HepG2 (cell line): ENCODE results near the gene DAB2. TPM values are rescaled to one million over a fixed set of nuclear protein-coding genes. Genes with fewer than 3 reads are reported as not detected.

Experiments
- ATAC-seq: fragments of 200-7000 bp; cut with Tn5 transposase; 3 replicates; pipeline ENCODE4 v1.9.1; 2020; ENCODE audit warnings: mild to moderate bottlenecking, moderate library complexity
- BruUV-seq: library from RNA; stranded (reverse); fragments of 400-500 nt; replicated peaks from 2 replicates; lab custom pipeline; 2021; lab: Mats Ljungman, UMichigan
- CTCF ChIA-PET: fragments of 300-600 bp; formaldehyde crosslinking; extraction: SDS; loops from one replicate; lab custom pipeline; 2021; ENCODE audit warnings: low total read pairs, inconsistent platforms, low intra/inter-chr PET ratio; lab: Yijun Ruan, JAX
- POLR2A ChIA-PET: fragments of 350-600 bp; sonication (Branson Sonifier 250); formaldehyde crosslinking; loops from one replicate; lab custom pipeline; 2020; ENCODE audit warnings: antibody characterized with exemption, inconsistent platforms; lab: Yijun Ruan, JAX
- DNase-seq: peaks from one replicate; pipeline ENCODE4 v3.0.0-alpha.2; 2015; ENCODE audit warnings: low spot score
- FAIRE-seq: peaks from 3 replicates; lab custom pipeline; 2011; peaks lifted over from hg19 to GRCh38; lab: Jason Lieb, UNC
- H2AFZ ChIP-seq: one replicate; pipeline ENCODE4 v1.6.1; 2011; ENCODE audit warnings: low read length, inconsistent platforms
- H3K27ac ChIP-seq: fragments of 300-600 bp; 3 replicates; pipeline ENCODE4 v1.8.0; 2011; ENCODE audit warnings: mixed run types, mild to moderate bottlenecking, mixed read lengths, low read length, inconsistent platforms; ENCODE audit not compliant: insufficient read depth; ENCODE audit errors: extremely low read length
- H3K27me3 ChIP-seq, 2 experiments: fragments of 200-600 bp in 1 of 2; 2 replicates in 1 of 2; 3 replicates in 1 of 2; pipeline versions ENCODE4 v1.6.0 to v1.8.0; 2011; ENCODE audit warnings: low read length in 2 of 2, mild to moderate bottlenecking in 2 of 2, moderate library complexity in 2 of 2, inconsistent platforms in 1 of 2; ENCODE audit not compliant: insufficient read depth in 2 of 2, control insufficient read depth in 1 of 2
- H3K36me3 ChIP-seq, 2 experiments: fragments of 200-600 bp in 1 of 2; replicated peaks in 1 of 2; 2 replicates in 1 of 2; 3 replicates in 1 of 2; pipeline versions ENCODE4 v1.5.1 to v1.8.0; 2011; ENCODE audit warnings: low read length in 2 of 2, inconsistent platforms in 1 of 2; ENCODE audit not compliant: insufficient read depth in 2 of 2, control insufficient read depth in 1 of 2
- H3K4me1 ChIP-seq: 2 replicates; pipeline ENCODE4 v1.5.1; 2012; ENCODE audit warnings: low read length, inconsistent platforms; ENCODE audit not compliant: insufficient read depth
- H3K4me2 ChIP-seq: 2 replicates; pipeline ENCODE4 v1.6.0; 2011; ENCODE audit warnings: low read depth, low read length, inconsistent platforms
- H3K4me3 ChIP-seq, 3 experiments: fragments of 200-600 bp in 1 of 3; sonication (generic), shearing (Covaris generic) in 1 of 3; replicated peaks in 1 of 3; 2 replicates each; pipeline ENCODE4 v1.5.1; 2011 to 2016; ENCODE audit warnings: low read length in 3 of 3, inconsistent platforms in 2 of 3, low read depth in 2 of 3, mild to moderate bottlenecking in 2 of 3, control low read depth in 1 of 3, mixed read lengths in 1 of 3; ENCODE audit not compliant: insufficient read depth in 1 of 3
- H3K79me2 ChIP-seq: one replicate; pipeline ENCODE4 v1.6.1; 2011; ENCODE audit warnings: low read length, inconsistent platforms; ENCODE audit not compliant: insufficient read depth
- H3K9ac ChIP-seq: 2 replicates; pipeline ENCODE4 v1.6.0; 2011; ENCODE audit warnings: mild to moderate bottlenecking, low read depth, low read length, inconsistent platforms; ENCODE audit not compliant: insufficient read depth
- H3K9me3 ChIP-seq: 2 replicates; pipeline ENCODE4 v1.5.1; 2012; ENCODE audit warnings: mild to moderate bottlenecking, low read length
- H4K20me1 ChIP-seq: 2 replicates; pipeline ENCODE4 v1.6.0; 2011; ENCODE audit warnings: inconsistent platforms, mild to moderate bottlenecking, low read length, moderate library complexity; ENCODE audit not compliant: insufficient read depth
- CBX5 ChIP-seq: sonication (generic); formaldehyde crosslinking; IDR thresholded peaks from 2 replicates; pipeline ENCODE4 v1.4.0; 2020; ENCODE audit warnings: missing genetic modification reagents, borderline replicate concordance
- CREBL2 ChIP-seq: sonication (generic); formaldehyde crosslinking; IDR thresholded peaks from 2 replicates; pipeline ENCODE4 v1.8.1; 2023; ENCODE audit warnings: missing genetic modification reagents, mild to moderate bottlenecking, borderline replicate concordance
- HOXA5 ChIP-seq: sonication (generic); formaldehyde crosslinking; IDR thresholded peaks from 2 replicates; pipeline ENCODE4 v1.4.0; 2020; ENCODE audit warnings: missing genetic modification reagents
- JUND ChIP-seq: sonication (generic); formaldehyde crosslinking; IDR thresholded peaks from 2 replicates; pipeline ENCODE4 v1.8.0; 2022; ENCODE audit warnings: mild to moderate bottlenecking, missing genetic modification reagents
- KDM6A ChIP-seq: IDR thresholded peaks from 2 replicates; pipeline ENCODE4 v1.6.1; 2016; ENCODE audit warnings: low read depth
- NFAT5 ChIP-seq: sonication (generic); formaldehyde crosslinking; IDR thresholded peaks from 2 replicates; pipeline ENCODE4 v1.4.0; 2020; ENCODE audit warnings: missing genetic modification reagents
- NONO ChIP-seq, 2 experiments: fragments of 450-650 bp in 1 of 2; sonication (generic) in 1 of 2; formaldehyde crosslinking in 1 of 2; IDR thresholded peaks in 1 of 2; conservative IDR thresholded peaks in 1 of 2; 2 replicates each; pipeline versions ENCODE4 v1.6.1 to v1.8.0; 2017 to 2022; ENCODE audit warnings: mild to moderate bottlenecking in 1 of 2, missing genetic modification reagents in 1 of 2, moderate library complexity in 1 of 2
- TFDP2 ChIP-seq: sonication (generic); formaldehyde crosslinking; IDR thresholded peaks from 2 replicates; pipeline ENCODE4 v1.4.0; 2020; ENCODE audit warnings: missing genetic modification reagents
- U2AF1 ChIP-seq: fragments of 200-400 bp; formaldehyde crosslinking; optimal IDR thresholded peaks from 2 replicates; pipeline ENCODE3; 2017; ENCODE audit warnings: mild to moderate bottlenecking, low read depth, low read length
- ZNF101 ChIP-seq: sonication (generic); formaldehyde crosslinking; IDR thresholded peaks from 2 replicates; pipeline ENCODE4 v1.4.0; 2020; ENCODE audit warnings: mild to moderate bottlenecking, low read depth, missing genetic modification reagents, borderline replicate concordance
- ZNF205 ChIP-seq: IDR thresholded peaks from 2 replicates; pipeline ENCODE4 v1.6.1; 2018; ENCODE audit warnings: missing biosample characterization, missing genetic modification reagents
- ZNF207 ChIP-seq: fragments of 450-650 bp; IDR thresholded peaks from 2 replicates; pipeline ENCODE4 v1.6.1; 2016; ENCODE audit warnings: antibody characterized with exemption, borderline replicate concordance
- ZNF441 ChIP-seq: sonication (generic); formaldehyde crosslinking; IDR thresholded peaks from 2 replicates; pipeline ENCODE4 v1.7.0; 2021; ENCODE audit warnings: missing genetic modification reagents, borderline replicate concordance
- ZNF589 ChIP-seq: sonication (generic); formaldehyde crosslinking; conservative IDR thresholded peaks from 2 replicates; pipeline ENCODE4 v1.8.0; 2022; ENCODE audit warnings: mild to moderate bottlenecking, moderate library complexity, missing genetic modification reagents
- ZNF691 ChIP-seq: sonication (generic); formaldehyde crosslinking; IDR thresholded peaks from 2 replicates; pipeline ENCODE4 v1.4.0; 2020; ENCODE audit warnings: missing genetic modification reagents, low read depth, mild to moderate bottlenecking, borderline replicate concordance
- ZNF768 ChIP-seq: sonication (generic); formaldehyde crosslinking; IDR thresholded peaks from 2 replicates; pipeline ENCODE4 v1.4.0; 2020; ENCODE audit warnings: missing genetic modification reagents
- ZNF773 ChIP-seq: sonication (generic); formaldehyde crosslinking; IDR thresholded peaks from 2 replicates; pipeline ENCODE4 v1.4.0; 2020; ENCODE audit warnings: missing genetic modification reagents, borderline replicate concordance
- ZNF816 ChIP-seq: sonication (generic); formaldehyde crosslinking; IDR thresholded peaks from 2 replicates; pipeline ENCODE4 v1.8.0; 2022; ENCODE audit warnings: missing genetic modification reagents, mild to moderate bottlenecking, borderline replicate concordance
- WGBS: methylation state at CpG from one replicate; pipeline ENCODE4 v1.1.6; 2017; ENCODE audit warnings: low lambda C conversion rate; 5-methylcytosine and 5-hydroxymethylcytosine counted together
- in situ Hi-C: cut with HindIII; loops from 2 replicates; pipeline ENCODE4 v1.10.0; 2017; ENCODE audit warnings: low pct_unique_long_range_greater_than_20kb; ENCODE audit not compliant: extremely low pct_ligation_motif_present
- intact Hi-C: fragments of 100-400 bp; cut with micrococcal nuclease; formaldehyde crosslinking; loops from one replicate; pipeline ENCODE4 v1.10.0; 2022; ENCODE audit not compliant: unreplicated experiment
- polyA plus RNA-seq, 8 experiments: library from polyadenylated mRNA; depleted of rRNA in 3 of 8; stranded (reverse) in 7 of 8; unstranded in 1 of 8; fragments of >200 nt; fragmentation: Illumina TruSeq in 4 of 8; extraction: Trizol in 4 of 8; gene quantifications; 2 replicates each; pipeline versions ENCODE4 v1.2.1 to v1.2.3, GENCODE V29; 2011 to 2016; ENCODE audit warnings: low read depth in 4 of 8, missing spikeins in 1 of 8, mixed read lengths in 1 of 8; ENCODE audit not compliant: insufficient read depth in 1 of 8
- total RNA-seq, 5 experiments: library from RNA; depleted of rRNA; stranded (reverse); fragments of >200 nt; fragmentation: Illumina TruSeq; extraction: Trizol; gene quantifications; 2 replicates each; pipeline ENCODE4 v1.2.3, GENCODE V29; 2016; ENCODE audit warnings: low read depth in 1 of 5

The DAB2 gene
- total and polyA plus RNA-seq, 2 of the 13 experiments (the other 11 are each of a cell fraction or from before 2014, with no cell fraction given), result 6.4 to 6.5 TPM

- no peak for FAIRE-seq
- intact Hi-C loops (no loop called here), in situ Hi-C loops (no loop called here)
- H3K4me1 ChIP-seq, result peaks cover 75% of the 10 kb centered on the region
- H3K9ac ChIP-seq, result peak overlapping the region; percentile 25; the same call in 1 of the 2 replicates
- no peak for DNase-seq
- H4K20me1 ChIP-seq, result no peaks in the 10 kb centered on the region
- ATAC-seq, result no peak
- no peak overlapping the region for H2AFZ ChIP-seq
- H3K27ac ChIP-seq, result peak overlapping the region; percentile 59
- 30% methylated on average over 2 of the region's 2 CpGs for WGBS
- H3K36me3 ChIP-seq, result no peaks in the 10 kb centered on the region
- ChIA-PET POLR2A (interaction anchor here (1.4 to 4.0 kb wide), 4 partner anchors 10 to 23 kb away, joined by 4 to 33 read pairs (median 19); no protein-coding TSS in a partner anchor), CTCF (no interaction called here)
- H3K4me2 ChIP-seq, result peak overlapping the region; percentile 83
- H3K4me3 ChIP-seq, result peak overlapping the region; percentile 62 to 80 (median 73)
- no TSS peak for BruUV-seq
- H3K79me2 ChIP-seq, result peaks cover 13% of the 10 kb centered on the region
- H3K27me3 ChIP-seq, result no peaks in the 10 kb centered on the region; a peak in 1 of 5 replicates
- H3K9me3 ChIP-seq, result no peaks in the 10 kb centered on the region
- TF ChIP-seq ZNF768 (CRISPR knock-in tag) (no peak), ZNF691 (CRISPR knock-in tag) (no peak), KDM6A (CRISPR knock-in tag) (no peak), NFAT5 (no peak), CBX5 (CRISPR knock-in tag) (no peak), ZNF773 (CRISPR knock-in tag) (no peak), JUND (CRISPR knock-in tag) (no peak), NONO (IDR thresholded peaks at IDR 0.05) (no peak), NONO (CRISPR knock-in tag; conservative IDR thresholded peaks at IDR 0.05) (no peak), ZNF207 (no peak), CREBL2 (no peak), ZNF816 (no peak), HOXA5 (CRISPR knock-in tag) (no peak), ZNF589 (CRISPR knock-in tag) (no peak), ZNF205 (no peak), ZNF441 (CRISPR knock-in tag) (no peak), U2AF1 (no peak), TFDP2 (CRISPR knock-in tag) (no peak), ZNF101 (CRISPR knock-in tag) (no peak)
Measured at GRCh38 chr5:39423331-39423751, 1.4 kb downstream of the DAB2 start.
